SK-N-SH treated with all-trans-retinoic acid at 6 μM for 48 hours (cell line): ENCODE results near the gene KRT4.

Source experiments
- ATAC-seq: fragments of 200-7000 bp; cut with Tn5 transposase; 3 replicates; pipeline ENCODE4 v1.9.1; 2020; ENCODE audit warnings: mild to moderate bottlenecking, moderate library complexity
- ARNTL ChIP-seq: fragments of 450-650 bp; formaldehyde crosslinking; IDR thresholded peaks from 2 replicates; pipeline ENCODE4 v1.5.0; 2020; ENCODE audit warnings: low read depth, mild to moderate bottlenecking, moderate library complexity, borderline replicate concordance
- BACH2 ChIP-seq: fragments of 250-450 bp; sonication (Bioruptor Pico); IDR thresholded peaks from 2 replicates; pipeline ENCODE4 v1.9.0; 2021; ENCODE audit warnings: mild to moderate bottlenecking, borderline replicate concordance
- CSRNP3 ChIP-seq: fragments of 250-450 bp; sonication (Bioruptor Pico); IDR thresholded peaks from 2 replicates; pipeline ENCODE4 v1.5.1; 2021; ENCODE audit warnings: mild to moderate bottlenecking, moderate library complexity
- ESRRG ChIP-seq: fragments of 250-450 bp; sonication (Bioruptor Pico); IDR thresholded peaks from 2 replicates; pipeline ENCODE4 v1.6.1; 2021; ENCODE audit warnings: mild to moderate bottlenecking
- GLIS3 ChIP-seq: fragments of 250-450 bp; sonication (Bioruptor Pico); IDR thresholded peaks from 2 replicates; pipeline ENCODE4 v1.5.0; 2020; ENCODE audit warnings: mild to moderate bottlenecking, moderate library complexity
- ISL1 ChIP-seq: fragments of 250-450 bp; sonication (Bioruptor Pico); IDR thresholded peaks from 2 replicates; pipeline ENCODE4 v2.1.2; 2022; ENCODE audit warnings: mild to moderate bottlenecking, moderate library complexity
- OSR1 ChIP-seq: fragments of 250-450 bp; sonication (Bioruptor Pico); IDR thresholded peaks from 2 replicates; pipeline ENCODE4 v1.8.0; 2022; ENCODE audit warnings: moderate library complexity, mild to moderate bottlenecking, inconsistent platforms
- PATZ1 ChIP-seq: fragments of 250-450 bp; sonication (Bioruptor Pico); IDR thresholded peaks from 2 replicates; pipeline ENCODE4 v1.8.0; 2020; ENCODE audit warnings: mild to moderate bottlenecking, moderate library complexity, borderline replicate concordance
- PPARA ChIP-seq: fragments of 250-450 bp; sonication (Bioruptor Pico); IDR thresholded peaks from 2 replicates; pipeline ENCODE4 v1.5.0; 2020; ENCODE audit warnings: mild to moderate bottlenecking, borderline replicate concordance
- RARB ChIP-seq: fragments of 250-450 bp; sonication (Bioruptor Pico); IDR thresholded peaks from 2 replicates; pipeline ENCODE4 v1.8.0; 2021; ENCODE audit warnings: mild to moderate bottlenecking, moderate library complexity
- SNAI2 ChIP-seq: fragments of 250-450 bp; sonication (Bioruptor Pico); IDR thresholded peaks from 2 replicates; pipeline ENCODE4 v1.5.0; 2020; ENCODE audit warnings: mild to moderate bottlenecking, moderate library complexity
- TCF4 ChIP-seq: fragments of 250-450 bp; sonication (Bioruptor Pico); IDR thresholded peaks from 2 replicates; pipeline ENCODE4 v1.8.0; 2021; ENCODE audit warnings: mild to moderate bottlenecking, moderate library complexity, borderline replicate concordance
- TOX ChIP-seq: fragments of 250-450 bp; sonication (Bioruptor Pico); IDR thresholded peaks from 2 replicates; pipeline ENCODE4 v1.8.0; 2021; ENCODE audit warnings: mild to moderate bottlenecking, moderate library complexity, borderline replicate concordance
- TSHZ2 ChIP-seq: fragments of 250-450 bp; sonication (Bioruptor Pico); IDR thresholded peaks from 2 replicates; pipeline ENCODE4 v1.5.0; 2020; ENCODE audit warnings: mild to moderate bottlenecking, moderate library complexity
- ZC3H10 ChIP-seq: fragments of 250-450 bp; sonication (Bioruptor Pico); IDR thresholded peaks from 2 replicates; pipeline ENCODE4 v1.5.1; 2021; ENCODE audit warnings: mild to moderate bottlenecking, moderate library complexity
- ZFP3 ChIP-seq: fragments of 250-450 bp; sonication (Bioruptor Pico); IDR thresholded peaks from 2 replicates; pipeline ENCODE4 v1.5.0; 2020; ENCODE audit warnings: mild to moderate bottlenecking, moderate library complexity
- ZFP30 ChIP-seq: fragments of 450-650 bp; formaldehyde crosslinking; IDR thresholded peaks from 2 replicates; pipeline ENCODE4 v1.5.0; 2022; ENCODE audit warnings: mild to moderate bottlenecking, moderate library complexity
- ZNF565 ChIP-seq: fragments of 450-650 bp; formaldehyde crosslinking; conservative IDR thresholded peaks from 2 replicates; pipeline ENCODE4 v1.5.0; 2020; ENCODE audit warnings: low read depth, mild to moderate bottlenecking, moderate library complexity
- ZNF8 ChIP-seq: fragments of 450-650 bp; formaldehyde crosslinking; IDR thresholded peaks from 2 replicates; pipeline ENCODE4 v1.5.0; 2020; ENCODE audit warnings: mild to moderate bottlenecking, moderate library complexity
- TF ChIP-seq, protein P1 (sequence below): fragments of 250-450 bp; sonication (Bioruptor Pico); IDR thresholded peaks from 2 replicates; pipeline ENCODE4 v1.5.1; 2020; ENCODE audit warnings: low read depth, mild to moderate bottlenecking, moderate library complexity

KRT4 gene

DNA sequence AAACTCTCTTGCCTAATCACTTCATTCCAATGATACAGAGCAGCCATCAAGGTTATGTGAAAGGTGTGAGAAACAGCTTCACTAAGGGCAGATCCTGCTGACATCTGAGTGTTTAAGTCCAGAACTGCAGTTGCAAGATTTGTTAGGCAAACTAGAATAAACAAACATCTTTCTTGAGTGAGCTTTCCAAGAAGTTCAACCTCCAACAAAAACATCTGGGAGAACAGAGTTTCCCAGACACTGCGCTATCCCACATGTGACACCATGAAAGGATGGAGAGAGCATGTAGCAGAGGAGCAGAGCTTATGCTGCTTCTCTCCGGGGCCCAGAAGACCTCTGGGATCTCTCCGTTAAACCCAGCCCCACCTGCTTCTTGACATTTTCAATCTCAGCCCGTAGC, 42.4 kb downstream of the KRT4 start (continued):
- TF ChIP-seq TSHZ2 (CRISPR knock-in tag) = no peak
- TF ChIP-seq ZC3H10 (CRISPR knock-in tag) = no peak
- no peak for TF ChIP-seq TCF4 (CRISPR knock-in tag)
- no peak for TF ChIP-seq ZNF565 (CRISPR knock-in tag)
- TF ChIP-seq ZFP3 (CRISPR knock-in tag) = no peak
- TF ChIP-seq GLIS3 (CRISPR knock-in tag) = no peak
- TF ChIP-seq CSRNP3 (CRISPR knock-in tag) = no peak
- TF ChIP-seq ZFP30 (CRISPR knock-in tag) = no peak
- TF ChIP-seq RARB (CRISPR knock-in tag) = no peak

DNA sequence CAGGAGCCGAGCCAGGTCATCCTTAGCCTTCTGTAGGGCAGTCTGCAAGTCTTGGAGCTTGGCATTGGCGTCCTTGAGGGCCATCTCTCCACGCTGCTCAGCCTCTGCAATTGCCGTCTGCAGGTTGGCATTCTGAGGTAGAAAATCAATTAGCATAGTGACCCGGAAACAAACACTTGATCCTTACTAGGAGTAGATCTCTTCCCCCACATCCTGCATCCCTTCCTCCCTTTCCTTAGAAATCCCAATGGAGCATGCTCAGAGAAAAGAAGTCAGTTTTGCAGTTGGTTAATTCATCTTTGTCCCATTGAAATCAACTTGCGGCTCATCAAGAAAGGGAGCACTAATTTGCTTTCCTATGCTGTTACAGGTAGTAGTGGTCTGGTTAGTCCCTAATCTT, 42.8 kb downstream of the KRT4 start:
- ATAC-seq = no peak
- TF ChIP-seq CSRNP3 (CRISPR knock-in tag) (no peak), SNAI2 (no peak), ESRRG (CRISPR knock-in tag) (no peak), TOX (CRISPR knock-in tag) (no peak), GLIS3 (CRISPR knock-in tag) (no peak), ISL1 (CRISPR knock-in tag) (no peak), ARNTL (CRISPR knock-in tag) (no peak), ZFP3 (CRISPR knock-in tag) (no peak), ZNF8 (CRISPR knock-in tag) (no peak)

DNA sequence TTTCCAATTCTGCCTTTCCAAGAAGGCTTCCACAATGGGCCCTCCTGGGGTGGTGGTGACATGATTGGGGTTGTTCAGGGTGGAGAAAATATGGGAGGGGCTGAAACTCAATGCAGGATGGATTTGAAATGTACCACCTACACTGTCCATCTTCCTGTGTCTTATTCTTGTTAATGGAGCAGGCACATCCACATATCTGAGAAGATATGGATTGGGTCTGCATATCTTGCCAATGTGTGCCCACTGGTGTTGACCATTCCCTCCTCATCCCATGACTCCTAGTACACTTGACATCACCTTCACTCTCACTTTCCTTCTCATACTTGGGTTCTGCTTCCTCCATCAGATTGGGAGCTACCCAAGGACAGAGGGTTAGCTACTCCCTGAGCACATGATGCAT, 44.0 kb downstream of the KRT4 start:
- TF ChIP-seq, protein P1, sequence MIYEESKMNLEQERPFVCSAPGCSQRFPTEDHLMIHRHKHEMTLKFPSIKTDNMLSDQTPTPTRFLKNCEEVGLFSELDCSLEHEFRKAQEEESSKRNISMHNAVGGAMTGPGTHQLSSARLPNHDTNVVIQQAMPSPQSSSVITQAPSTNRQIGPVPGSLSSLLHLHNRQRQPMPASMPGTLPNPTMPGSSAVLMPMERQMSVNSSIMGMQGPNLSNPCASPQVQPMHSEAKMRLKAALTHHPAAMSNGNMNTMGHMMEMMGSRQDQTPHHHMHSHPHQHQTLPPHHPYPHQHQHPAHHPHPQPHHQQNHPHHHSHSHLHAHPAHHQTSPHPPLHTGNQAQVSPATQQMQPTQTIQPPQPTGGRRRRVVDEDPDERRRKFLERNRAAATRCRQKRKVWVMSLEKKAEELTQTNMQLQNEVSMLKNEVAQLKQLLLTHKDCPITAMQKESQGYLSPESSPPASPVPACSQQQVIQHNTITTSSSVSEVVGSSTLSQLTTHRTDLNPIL (CRISPR knock-in tag) = no peak
- TF ChIP-seq ARNTL (CRISPR knock-in tag) = no peak
- no peak for TF ChIP-seq OSR1
- no peak for TF ChIP-seq ZC3H10 (CRISPR knock-in tag)
- TF ChIP-seq TOX (CRISPR knock-in tag) = no peak
- no peak for TF ChIP-seq PPARA
- TF ChIP-seq ZFP30 (CRISPR knock-in tag) = no peak
- no peak for TF ChIP-seq PATZ1
- no peak for TF ChIP-seq GLIS3 (CRISPR knock-in tag)
- TF ChIP-seq, all 23 proteins: peak for 0
- no peak for ATAC-seq

GRCh38 chr12:52769354-52769753, 44.6 kb downstream of the KRT4 start:
- no peak for ATAC-seq
- TF ChIP-seq, protein P1 (CRISPR knock-in tag) = no peak
- TF ChIP-seq SNAI2 = no peak
- no peak for TF ChIP-seq PPARA
- no peak for TF ChIP-seq TCF4 (CRISPR knock-in tag)
- TF ChIP-seq TOX (CRISPR knock-in tag) = no peak
- no peak for TF ChIP-seq CSRNP3 (CRISPR knock-in tag)
- TF ChIP-seq PATZ1 = no peak
- TF ChIP-seq OSR1 = no peak
- TF ChIP-seq BACH2 (CRISPR knock-in tag) = no peak
- TF ChIP-seq ZFP3 (CRISPR knock-in tag) = no peak
- no peak for TF ChIP-seq ZNF8 (CRISPR knock-in tag)
- TF ChIP-seq ESRRG (CRISPR knock-in tag) = no peak
